HUES64 (cell line): ENCODE results near the gene PTPN12.

ENCODE experiments used
- H3K27ac ChIP-seq: 2 replicates; pipeline ENCODE4 v1.7.0; 2013; ENCODE audit warnings: low read depth, low read length, inconsistent platforms
- H3K27me3 ChIP-seq: 2 replicates; pipeline ENCODE4 v1.6.1; 2013; ENCODE audit warnings: mild to moderate bottlenecking, low read length; ENCODE audit not compliant: insufficient read depth
- H3K36me3 ChIP-seq: 2 replicates; pipeline ENCODE4 v1.6.1; 2013; ENCODE audit warnings: mild to moderate bottlenecking, low read length; ENCODE audit not compliant: insufficient read depth
- H3K4me1 ChIP-seq: 2 replicates; pipeline ENCODE4 v1.6.1; 2013; ENCODE audit warnings: mild to moderate bottlenecking, low read length, moderate library complexity; ENCODE audit not compliant: insufficient read depth
- H3K4me3 ChIP-seq: 2 replicates; pipeline ENCODE4 v1.5.1; 2013; ENCODE audit warnings: mild to moderate bottlenecking, low read length, moderate library complexity
- H3K9ac ChIP-seq: 2 replicates; pipeline ENCODE4 v1.6.1; 2013; ENCODE audit warnings: mild to moderate bottlenecking, low read depth, low read length
- H3K9me3 ChIP-seq: 2 replicates; pipeline ENCODE4 v1.6.1; 2013; ENCODE audit warnings: low read depth, low read length; ENCODE audit not compliant: insufficient read depth
- WGBS: fragments of 150-250, 120-280 bp; methylation state at CpG from one replicate; pipeline ENCODE4 v1.1.7; 2013; ENCODE audit warnings: missing lambda C conversion rate; 5-methylcytosine and 5-hydroxymethylcytosine counted together

The PTPN12 gene

DNA sequence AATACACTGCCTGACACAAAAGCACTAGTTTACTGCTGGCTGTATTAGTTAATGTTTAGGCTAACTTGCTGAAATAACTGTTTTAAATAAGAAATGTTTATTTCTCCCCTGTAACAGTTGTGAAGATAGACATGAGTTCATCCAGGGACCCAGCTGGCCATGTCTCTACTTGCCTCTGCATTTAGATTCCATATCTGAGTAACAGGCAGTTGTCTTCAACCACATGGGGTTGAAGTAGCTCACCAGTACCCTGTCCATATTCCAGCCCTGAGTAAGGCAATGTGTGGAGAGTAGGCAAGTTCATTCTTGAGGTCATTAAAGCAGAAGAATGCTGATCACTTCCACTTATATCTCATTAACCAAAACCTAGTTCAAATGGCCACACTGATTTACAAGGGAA lies 128.1 kb downstream of the PTPN12 start:
- Histone ChIP-seq H3K9ac (no peak overlapping the region), H3K27ac (no peak overlapping the region)

DNA sequence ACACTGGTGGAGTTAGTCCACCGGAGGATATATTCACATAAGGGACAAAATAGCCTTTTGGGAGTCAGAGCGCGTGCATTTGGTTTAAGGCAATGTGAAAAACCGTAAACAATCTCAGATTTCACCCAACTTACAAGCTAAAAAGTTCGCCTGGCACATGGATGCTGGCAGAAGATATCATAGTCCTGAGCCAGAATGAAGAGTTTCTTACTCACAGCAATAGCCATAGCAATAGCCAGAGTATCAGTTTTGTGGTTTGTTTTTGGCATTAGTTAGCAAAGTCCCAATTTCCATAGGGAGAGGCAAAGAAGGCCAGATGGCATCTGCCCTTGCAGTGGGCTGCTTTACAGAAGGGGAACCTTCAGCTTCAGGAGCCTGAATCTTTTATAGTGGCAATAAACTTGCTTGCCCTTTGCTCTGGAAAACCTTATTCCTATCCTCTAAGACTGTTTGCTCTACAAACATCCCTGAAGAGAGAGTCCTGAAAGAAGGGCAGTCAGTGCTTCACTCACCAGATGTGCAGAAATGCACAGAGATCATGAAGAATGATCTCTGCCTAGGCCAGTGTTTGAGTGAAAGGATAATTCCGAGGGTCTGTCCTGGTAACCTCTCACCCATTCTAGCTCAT lies 130.5 kb downstream of the PTPN12 start:
- Histone ChIP-seq H3K27ac (no peak overlapping the region), H3K9ac (no peak overlapping the region), H3K4me3 (no peak overlapping the region), H3K27me3 (no peaks in the 10 kb centered on the region), H3K9me3 (no peaks in the 10 kb centered on the region), H3K36me3 (peaks cover 7% of the 10 kb centered on the region; the same call in 1 of the 2 replicates), H3K4me1 (no peaks in the 10 kb centered on the region)
- 99% methylated on average over 5 of the region's 6 CpGs for WGBS

More for the DNA sequence above, 128.1 kb downstream of the PTPN12 start:
- H3K27me3 ChIP-seq: no peaks in the 10 kb centered on the region
- no peaks in the 10 kb centered on the region for H3K4me1 ChIP-seq
- H3K4me3 ChIP-seq: no peak overlapping the region
- peaks cover 7% of the 10 kb centered on the region; the same call in 1 of the 2 replicates for H3K36me3 ChIP-seq
- no peaks in the 10 kb centered on the region for H3K9me3 ChIP-seq

DNA sequence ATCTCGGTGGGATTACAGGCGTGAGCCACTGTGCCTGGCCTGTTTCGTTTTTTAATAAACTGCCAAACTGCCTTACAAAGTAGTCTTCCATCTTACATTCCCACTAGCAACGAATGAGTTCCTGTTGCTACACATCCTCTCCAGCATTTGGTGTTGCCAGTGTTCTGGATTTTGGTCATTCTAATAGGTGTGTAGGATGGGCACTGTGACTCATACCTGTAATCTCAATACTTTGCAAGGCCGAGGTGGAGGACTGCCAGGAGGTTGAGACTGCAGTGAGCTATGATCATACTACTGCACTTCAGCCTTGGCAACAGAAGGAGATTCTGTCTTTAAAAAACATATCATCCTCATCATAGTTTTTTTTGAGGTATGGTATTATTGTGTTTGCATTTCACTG lies 137.8 kb downstream of the PTPN12 start:
- Histone ChIP-seq H3K4me3 (no peak overlapping the region), H3K9me3 (no peaks in the 10 kb centered on the region), H3K4me1 (no peaks in the 10 kb centered on the region), H3K9ac (no peak overlapping the region), H3K27me3 (no peaks in the 10 kb centered on the region), H3K27ac (no peak overlapping the region), H3K36me3 (no peaks in the 10 kb centered on the region)
- 88% methylated on average over 5 of the region's 5 CpGs for WGBS

- H3K27ac ChIP-seq: no peak overlapping the region
- H3K36me3 ChIP-seq: peaks cover 23% of the 10 kb centered on the region
- no peak overlapping the region for H3K4me3 ChIP-seq
- no peak overlapping the region for H3K9ac ChIP-seq
- H3K27me3 ChIP-seq: no peaks in the 10 kb centered on the region
- no peaks in the 10 kb centered on the region for H3K9me3 ChIP-seq
- H3K4me1 ChIP-seq: peaks cover 5% of the 10 kb centered on the region
Measured at GRCh38 chr7:77679608-77680007, 142.5 kb downstream of the PTPN12 start.

GRCh38 chr7:77680266-77680665 lies 143.2 kb downstream of the PTPN12 start:
- Histone ChIP-seq H3K9ac (no peak overlapping the region), H3K36me3 (peaks cover 23% of the 10 kb centered on the region), H3K27me3 (no peaks in the 10 kb centered on the region), H3K27ac (no peak overlapping the region), H3K9me3 (no peaks in the 10 kb centered on the region), H3K4me3 (no peak overlapping the region), H3K4me1 (peaks cover 12% of the 10 kb centered on the region)
- 94% methylated on average over 7 of the region's 7 CpGs for WGBS

GRCh38 chr7:77684030-77684429 lies 146.9 kb downstream of the PTPN12 start:
- Histone ChIP-seq H3K27me3 (no peaks in the 10 kb centered on the region), H3K9ac (no peak overlapping the region), H3K4me1 (peaks cover 24% of the 10 kb centered on the region), H3K27ac (peak overlapping the region; percentile 55; the same call in 1 of the 2 replicates), H3K4me3 (no peak overlapping the region), H3K9me3 (no peaks in the 10 kb centered on the region), H3K36me3 (peaks cover 23% of the 10 kb centered on the region)
- WGBS: 45% methylated on average over 9 of the region's 9 CpGs

- WGBS: 50% methylated on average over 5 of the region's 5 CpGs
- Histone ChIP-seq H3K27ac (peak overlapping the region; percentile 50; the same call in 1 of the 2 replicates), H3K27me3 (no peaks in the 10 kb centered on the region), H3K9ac (no peak overlapping the region), H3K9me3 (no peaks in the 10 kb centered on the region), H3K4me1 (peaks cover 24% of the 10 kb centered on the region), H3K36me3 (peaks cover 23% of the 10 kb centered on the region), H3K4me3 (no peak overlapping the region)
Measured at GRCh38 chr7:77685233-77685632, 148.1 kb downstream of the PTPN12 start.

GRCh38 chr7:77687100-77687746 lies 150.1 kb downstream of the PTPN12 start:
- no peaks in the 10 kb centered on the region for H3K27me3 ChIP-seq
- no peak overlapping the region for H3K27ac ChIP-seq
- no peaks in the 10 kb centered on the region for H3K9me3 ChIP-seq
- peaks cover 26% of the 10 kb centered on the region for H3K4me1 ChIP-seq
- H3K9ac ChIP-seq: no peak overlapping the region
- 92% methylated on average over 1 of the region's 1 CpG for WGBS
- H3K36me3 ChIP-seq: peaks cover 28% of the 10 kb centered on the region
- H3K4me3 ChIP-seq: no peak overlapping the region

- peaks cover 29% of the 10 kb centered on the region for H3K4me1 ChIP-seq
- H3K4me3 ChIP-seq: no peak overlapping the region
- H3K9ac ChIP-seq: no peak overlapping the region
- H3K36me3 ChIP-seq: peaks cover 24% of the 10 kb centered on the region
- no peaks in the 10 kb centered on the region for H3K27me3 ChIP-seq
- 93% methylated on average over 1 of the region's 1 CpG for WGBS
- H3K27ac ChIP-seq: no peak overlapping the region
- no peaks in the 10 kb centered on the region for H3K9me3 ChIP-seq
Measured at GRCh38 chr7:77687747-77688144, 150.7 kb downstream of the PTPN12 start.
